ENCODE data around the gene PLA2G4A.

GRCh38 chr1:186927884-186928283 lies 99.1 kb downstream of the PLA2G4A start:
- TF ChIP-seq TAF1 (IDR thresholded peaks at IDR 0.05; ENCODE audit: borderline replicate concordance, low read depth, low read length) (no peak), CTCF (IDR thresholded peaks at IDR 0.05) (no peak), USF2 (IDR thresholded peaks at IDR 0.05; ENCODE audit: borderline replicate concordance, low read depth, low read length) (no peak)
